IPS-18c (cell line): ENCODE results near the gene IGFBP4.

Experiments
- H3K4me3 ChIP-seq: 2 replicates; pipeline ENCODE4 v1.7.0; 2013; ENCODE audit warnings: low read depth, mild to moderate bottlenecking, low read length, moderate library complexity; ENCODE audit not compliant: insufficient read depth
- H3K9me3 ChIP-seq: one replicate; pipeline ENCODE4 v1.6.1; 2013; ENCODE audit warnings: mild to moderate bottlenecking, low read length, moderate library complexity; ENCODE audit not compliant: control insufficient read depth, insufficient read depth

Gene IGFBP4

DNA sequence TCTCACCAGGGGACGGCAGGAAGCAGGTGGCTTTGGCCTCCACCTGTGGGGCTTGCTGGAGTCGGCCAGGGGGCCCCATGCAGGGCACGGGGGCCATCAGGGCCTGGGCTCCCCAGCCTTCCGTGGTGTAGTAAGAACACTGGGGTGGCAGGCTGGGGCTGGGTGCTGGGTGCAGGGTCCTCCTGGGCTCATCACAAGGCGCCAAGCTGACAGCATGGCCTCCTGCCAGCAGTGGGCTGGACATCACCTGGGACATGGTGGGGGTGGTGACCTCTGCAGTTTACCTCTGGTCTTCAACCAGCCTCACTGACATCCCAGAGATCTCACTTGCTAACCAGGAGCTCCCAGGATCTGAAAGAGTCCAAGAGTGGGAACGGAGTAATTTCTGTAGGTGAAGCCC lies 52.9 kb downstream of the IGFBP4 start:
- Histone ChIP-seq H3K9me3 (no peaks in the 10 kb centered on the region), H3K4me3 (no peak overlapping the region)

GRCh38 chr17:40496634-40497420 lies 53.6 kb downstream of the IGFBP4 start:
- Histone ChIP-seq H3K9me3 (no peaks in the 10 kb centered on the region), H3K4me3 (no peak overlapping the region)

- no peaks in the 10 kb centered on the region for H3K9me3 ChIP-seq
- H3K4me3 ChIP-seq, result no peak overlapping the region
Observed at GRCh38 chr17:40497695-40498094, 54.4 kb downstream of the IGFBP4 start.

DNA sequence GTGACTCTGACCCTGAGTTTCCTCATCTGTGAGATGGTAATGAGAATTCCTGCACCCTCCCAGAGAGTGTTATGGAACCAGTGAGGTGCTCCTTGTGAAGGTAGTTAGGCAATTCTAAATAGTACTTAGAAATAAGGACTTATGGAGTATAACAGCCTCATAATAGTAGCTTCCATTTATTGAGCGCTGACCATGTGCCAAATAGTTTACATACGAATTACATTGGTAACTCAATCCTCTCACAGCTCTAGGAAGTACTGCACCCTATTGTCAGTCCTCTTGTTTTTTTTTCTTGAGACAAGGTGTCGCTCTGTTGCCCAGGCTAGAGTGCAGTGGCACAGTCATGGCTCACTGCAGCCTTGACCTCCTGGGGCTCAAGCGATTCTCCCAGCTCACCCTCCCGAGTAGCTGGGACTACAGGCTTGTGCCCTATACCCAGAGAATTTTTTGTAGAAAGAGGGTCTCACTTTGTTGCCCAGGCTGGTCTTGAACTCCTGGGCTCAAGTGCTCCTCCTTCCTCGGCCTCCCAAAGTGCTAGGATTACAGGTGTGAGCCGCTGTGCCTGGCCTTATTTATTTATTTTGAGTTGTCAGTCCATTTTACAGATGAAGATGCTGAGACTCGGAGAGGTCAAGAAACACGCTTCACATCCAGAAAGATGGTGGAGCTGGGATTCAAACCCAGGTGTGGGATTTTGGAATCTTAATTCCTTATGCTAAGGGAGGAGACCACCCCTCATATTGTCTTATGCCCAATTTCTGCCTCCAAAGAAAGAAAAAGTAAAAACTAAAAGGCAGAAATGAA lies 55.2 kb downstream of the IGFBP4 start:
- Histone ChIP-seq H3K9me3 (no peaks in the 10 kb centered on the region), H3K4me3 (no peak overlapping the region)

GRCh38 chr17:40499551-40500189 lies 56.4 kb downstream of the IGFBP4 start:
- Histone ChIP-seq H3K9me3 (no peaks in the 10 kb centered on the region), H3K4me3 (no peak overlapping the region)

- H3K9me3 ChIP-seq, result no peaks in the 10 kb centered on the region
- no peak overlapping the region for H3K4me3 ChIP-seq
Observed at GRCh38 chr17:40500190-40500589, 56.9 kb downstream of the IGFBP4 start.

DNA sequence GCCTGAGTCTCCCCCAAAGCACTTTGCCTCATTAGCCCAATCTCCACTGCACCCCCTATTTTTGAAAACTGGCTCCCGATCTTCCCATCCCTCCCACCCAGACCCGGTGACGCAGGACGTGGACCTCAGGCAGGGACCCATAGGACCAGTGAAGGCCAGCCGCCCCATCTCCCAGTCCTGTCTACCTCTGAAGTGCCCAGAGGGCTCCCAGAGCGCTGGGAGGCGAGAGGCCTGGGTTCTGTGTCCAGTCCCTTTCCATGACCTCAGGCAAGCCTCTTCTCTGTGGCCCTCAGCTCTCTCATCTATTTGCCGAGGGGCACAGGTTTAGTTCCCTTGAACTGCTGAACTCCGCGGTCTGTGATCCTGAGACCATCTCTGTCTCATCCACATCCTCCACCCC lies 57.5 kb downstream of the IGFBP4 start:
- no peak overlapping the region for H3K4me3 ChIP-seq

GRCh38 chr17:40501499-40501911 lies 58.3 kb downstream of the IGFBP4 start, which contains the start of gene TNS4:
TNS4 (minus strand) TSS chr17:40501623; CDS start chr17:40496425, 5,198 bp downstream.
- H3K9me3 ChIP-seq, result no peaks in the 10 kb centered on the region
- H3K4me3 ChIP-seq, result no peak within 1 kb of the TSS

More for the DNA sequence above, 57.5 kb downstream of the IGFBP4 start:
- H3K9me3 ChIP-seq, result no peaks in the 10 kb centered on the region

GRCh38 chr17:40502716-40503115 lies 59.5 kb downstream of the IGFBP4 start:
- no peaks in the 10 kb centered on the region for H3K9me3 ChIP-seq
- no peak overlapping the region for H3K4me3 ChIP-seq

DNA sequence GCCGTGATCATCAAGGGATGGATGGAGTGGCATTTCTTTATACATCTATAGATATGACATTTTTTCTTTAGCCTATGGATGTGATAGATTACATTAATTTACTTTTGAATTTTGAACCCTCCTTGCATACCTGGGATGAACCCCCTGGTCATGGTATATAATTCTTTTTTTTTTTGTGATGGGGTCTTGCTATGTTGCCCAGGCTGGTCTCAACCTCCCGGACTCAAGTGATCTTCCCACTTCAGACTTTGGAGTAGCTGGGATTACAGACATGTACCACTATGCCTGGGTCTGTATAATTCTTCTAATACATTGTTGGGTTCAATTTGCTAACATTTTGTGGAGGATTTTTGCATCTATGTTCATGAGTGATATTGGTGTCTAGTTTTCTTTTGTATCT lies 59.9 kb downstream of the IGFBP4 start:
- Histone ChIP-seq H3K4me3 (no peak overlapping the region), H3K9me3 (no peaks in the 10 kb centered on the region)

GRCh38 chr17:40506786-40507185 lies 63.5 kb downstream of the IGFBP4 start:
- H3K4me3 ChIP-seq, result no peak overlapping the region
- H3K9me3 ChIP-seq, result no peaks in the 10 kb centered on the region
